HepG2 (cell line): ENCODE data around the gene CHL1. TPM values are rescaled to one million over a fixed set of nuclear protein-coding genes. Genes with fewer than 3 reads are reported as not detected.

Experiments used
- ATAC-seq: fragments of 200-7000 bp; cut with Tn5 transposase; 3 replicates; pipeline ENCODE4 v1.9.1; 2020; ENCODE audit warnings: mild to moderate bottlenecking, moderate library complexity
- BruUV-seq: library from RNA; stranded (reverse); fragments of 400-500 nt; replicated peaks from 2 replicates; lab custom pipeline; 2021; lab: Mats Ljungman, UMichigan
- CTCF ChIA-PET: fragments of 300-600 bp; formaldehyde crosslinking; extraction: SDS; loops from one replicate; lab custom pipeline; 2021; ENCODE audit warnings: low total read pairs, inconsistent platforms, low intra/inter-chr PET ratio; lab: Yijun Ruan, JAX
- POLR2A ChIA-PET: fragments of 350-600 bp; sonication (Branson Sonifier 250); formaldehyde crosslinking; loops from one replicate; lab custom pipeline; 2020; ENCODE audit warnings: antibody characterized with exemption, inconsistent platforms; lab: Yijun Ruan, JAX
- DNase-seq: peaks from one replicate; pipeline ENCODE4 v3.0.0-alpha.2; 2015; ENCODE audit warnings: low spot score
- FAIRE-seq: peaks from 3 replicates; lab custom pipeline; 2011; peaks lifted over from hg19 to GRCh38; lab: Jason Lieb, UNC
- H2AFZ ChIP-seq: one replicate; pipeline ENCODE4 v1.6.1; 2011; ENCODE audit warnings: low read length, inconsistent platforms
- H3K27ac ChIP-seq: fragments of 300-600 bp; 3 replicates; pipeline ENCODE4 v1.8.0; 2011; ENCODE audit warnings: mixed run types, mild to moderate bottlenecking, mixed read lengths, low read length, inconsistent platforms; ENCODE audit not compliant: insufficient read depth; ENCODE audit errors: extremely low read length
- H3K27me3 ChIP-seq, 2 experiments: fragments of 200-600 bp in 1 of 2; 2 replicates in 1 of 2; 3 replicates in 1 of 2; pipeline versions ENCODE4 v1.6.0 to v1.8.0; 2011; ENCODE audit warnings: low read length in 2 of 2, mild to moderate bottlenecking in 2 of 2, moderate library complexity in 2 of 2, inconsistent platforms in 1 of 2; ENCODE audit not compliant: insufficient read depth in 2 of 2, control insufficient read depth in 1 of 2
- H3K36me3 ChIP-seq, 2 experiments: fragments of 200-600 bp in 1 of 2; replicated peaks in 1 of 2; 2 replicates in 1 of 2; 3 replicates in 1 of 2; pipeline versions ENCODE4 v1.5.1 to v1.8.0; 2011; ENCODE audit warnings: low read length in 2 of 2, inconsistent platforms in 1 of 2; ENCODE audit not compliant: insufficient read depth in 2 of 2, control insufficient read depth in 1 of 2
- H3K4me1 ChIP-seq: 2 replicates; pipeline ENCODE4 v1.5.1; 2012; ENCODE audit warnings: low read length, inconsistent platforms; ENCODE audit not compliant: insufficient read depth
- H3K4me2 ChIP-seq: 2 replicates; pipeline ENCODE4 v1.6.0; 2011; ENCODE audit warnings: low read depth, low read length, inconsistent platforms
- H3K4me3 ChIP-seq, 3 experiments: fragments of 200-600 bp in 1 of 3; sonication (generic), shearing (Covaris generic) in 1 of 3; replicated peaks in 1 of 3; 2 replicates each; pipeline ENCODE4 v1.5.1; 2011 to 2016; ENCODE audit warnings: low read length in 3 of 3, inconsistent platforms in 2 of 3, low read depth in 2 of 3, mild to moderate bottlenecking in 2 of 3, control low read depth in 1 of 3, mixed read lengths in 1 of 3; ENCODE audit not compliant: insufficient read depth in 1 of 3
- H3K79me2 ChIP-seq: one replicate; pipeline ENCODE4 v1.6.1; 2011; ENCODE audit warnings: low read length, inconsistent platforms; ENCODE audit not compliant: insufficient read depth
- H3K9ac ChIP-seq: 2 replicates; pipeline ENCODE4 v1.6.0; 2011; ENCODE audit warnings: mild to moderate bottlenecking, low read depth, low read length, inconsistent platforms; ENCODE audit not compliant: insufficient read depth
- H3K9me3 ChIP-seq: 2 replicates; pipeline ENCODE4 v1.5.1; 2012; ENCODE audit warnings: mild to moderate bottlenecking, low read length
- H4K20me1 ChIP-seq: 2 replicates; pipeline ENCODE4 v1.6.0; 2011; ENCODE audit warnings: inconsistent platforms, mild to moderate bottlenecking, low read length, moderate library complexity; ENCODE audit not compliant: insufficient read depth
- CBX5 ChIP-seq: sonication (generic); formaldehyde crosslinking; IDR thresholded peaks from 2 replicates; pipeline ENCODE4 v1.4.0; 2020; ENCODE audit warnings: missing genetic modification reagents, borderline replicate concordance
- CERS6 ChIP-seq: sonication (generic); formaldehyde crosslinking; IDR thresholded peaks from 2 replicates; pipeline ENCODE4 v1.5.0; 2020; ENCODE audit warnings: missing genetic modification reagents
- IRF9 ChIP-seq: sonication (generic); formaldehyde crosslinking; IDR thresholded peaks from 2 replicates; pipeline ENCODE4 v1.8.0; 2022; ENCODE audit warnings: missing genetic modification reagents, mild to moderate bottlenecking, borderline replicate concordance
- MAF1 ChIP-seq: sonication (generic); formaldehyde crosslinking; IDR thresholded peaks from 2 replicates; pipeline ENCODE4 v1.5.0; 2020; ENCODE audit warnings: missing genetic modification reagents, borderline replicate concordance
- STAG1 ChIP-seq: sonication (generic); formaldehyde crosslinking; IDR thresholded peaks from 2 replicates; pipeline ENCODE4 v1.4.0; 2020; ENCODE audit warnings: missing genetic modification reagents
- THYN1 ChIP-seq: sonication (generic); formaldehyde crosslinking; IDR thresholded peaks from 2 replicates; pipeline ENCODE4 v1.8.1; 2023; ENCODE audit warnings: low read depth, mild to moderate bottlenecking, moderate library complexity, missing genetic modification reagents, borderline replicate concordance
- TRAFD1 ChIP-seq: sonication (generic); formaldehyde crosslinking; IDR thresholded peaks from 2 replicates; pipeline ENCODE4 v1.5.1; 2020; ENCODE audit warnings: missing genetic modification reagents, mild to moderate bottlenecking, borderline replicate concordance
- TSC22D2 ChIP-seq: sonication (generic); formaldehyde crosslinking; IDR thresholded peaks from 2 replicates; pipeline ENCODE4 v1.5.1; 2020; ENCODE audit warnings: missing genetic modification reagents, mild to moderate bottlenecking, borderline replicate concordance
- ZFP37 ChIP-seq: sonication (generic); formaldehyde crosslinking; IDR thresholded peaks from 2 replicates; pipeline ENCODE4 v1.4.0; 2020; ENCODE audit warnings: missing genetic modification reagents, borderline replicate concordance
- WGBS: methylation state at CpG from one replicate; pipeline ENCODE4 v1.1.6; 2017; ENCODE audit warnings: low lambda C conversion rate; 5-methylcytosine and 5-hydroxymethylcytosine counted together
- in situ Hi-C: cut with HindIII; loops from 2 replicates; pipeline ENCODE4 v1.10.0; 2017; ENCODE audit warnings: low pct_unique_long_range_greater_than_20kb; ENCODE audit not compliant: extremely low pct_ligation_motif_present
- intact Hi-C: fragments of 100-400 bp; cut with micrococcal nuclease; formaldehyde crosslinking; loops from one replicate; pipeline ENCODE4 v1.10.0; 2022; ENCODE audit not compliant: unreplicated experiment
- polyA plus RNA-seq, 8 experiments: library from polyadenylated mRNA; depleted of rRNA in 3 of 8; stranded (reverse) in 7 of 8; unstranded in 1 of 8; fragments of >200 nt; fragmentation: Illumina TruSeq in 4 of 8; extraction: Trizol in 4 of 8; gene quantifications; 2 replicates each; pipeline versions ENCODE4 v1.2.1 to v1.2.3, GENCODE V29; 2011 to 2016; ENCODE audit warnings: low read depth in 4 of 8, missing spikeins in 1 of 8, mixed read lengths in 1 of 8; ENCODE audit not compliant: insufficient read depth in 1 of 8
- total RNA-seq, 5 experiments: library from RNA; depleted of rRNA; stranded (reverse); fragments of >200 nt; fragmentation: Illumina TruSeq; extraction: Trizol; gene quantifications; 2 replicates each; pipeline ENCODE4 v1.2.3, GENCODE V29; 2016; ENCODE audit warnings: low read depth in 1 of 5
- TF ChIP-seq, protein P1 (sequence below): sonication (generic); formaldehyde crosslinking; IDR thresholded peaks from 2 replicates; pipeline ENCODE4 v1.5.1; 2020; ENCODE audit warnings: mild to moderate bottlenecking, missing genetic modification reagents, moderate library complexity

Gene CHL1
- total and polyA plus RNA-seq, 2 of the 13 experiments (the other 11 are each of a cell fraction or from before 2014, with no cell fraction given) = not detected

DNA sequence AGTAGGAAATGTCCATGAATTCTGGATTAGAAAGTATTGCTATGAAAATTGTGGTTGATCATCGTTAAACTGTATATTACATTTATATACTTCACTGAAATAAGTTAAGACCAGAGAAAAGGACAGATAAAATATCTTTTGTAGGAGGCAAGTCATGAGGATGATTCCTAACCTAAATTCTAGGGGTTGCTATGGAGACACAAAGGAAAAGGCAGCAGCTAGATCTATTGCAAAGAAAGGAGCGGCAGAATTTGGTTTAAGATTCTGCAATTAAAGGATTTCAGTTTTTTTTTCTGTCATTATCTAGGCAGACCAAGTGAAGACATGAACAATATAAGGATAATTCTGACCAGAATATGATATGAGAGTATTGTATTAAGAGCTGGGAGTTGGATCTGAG is 136.1 kb downstream of the CHL1 start:
- H3K27ac ChIP-seq = no peak overlapping the region
- FAIRE-seq (no peak), ATAC-seq (no peak), DNase-seq (no peak)
- ChIA-PET CTCF (no interaction called here), POLR2A (no interaction called here)
- H3K4me3 ChIP-seq = no peak overlapping the region
- in situ Hi-C loops = no loop called here
- no peak overlapping the region for H3K9ac ChIP-seq
- no peak overlapping the region for H2AFZ ChIP-seq
- no peak overlapping the region for H3K4me2 ChIP-seq
- WGBS = 0% methylated on average over 2 of the region's 2 CpGs
- H4K20me1 ChIP-seq = no peaks in the 10 kb centered on the region
- no peaks in the 10 kb centered on the region for H3K9me3 ChIP-seq
- TF ChIP-seq IRF9 (CRISPR knock-in tag) = no peak
- TF ChIP-seq, all 625 proteins: peak for 0
- no peaks in the 10 kb centered on the region for H3K4me1 ChIP-seq
- H3K79me2 ChIP-seq = no peaks in the 10 kb centered on the region
- no peaks in the 10 kb centered on the region for H3K27me3 ChIP-seq
- intact Hi-C loops = no loop called here
- H3K36me3 ChIP-seq = no peaks in the 10 kb centered on the region
- no TSS peak for BruUV-seq

DNA sequence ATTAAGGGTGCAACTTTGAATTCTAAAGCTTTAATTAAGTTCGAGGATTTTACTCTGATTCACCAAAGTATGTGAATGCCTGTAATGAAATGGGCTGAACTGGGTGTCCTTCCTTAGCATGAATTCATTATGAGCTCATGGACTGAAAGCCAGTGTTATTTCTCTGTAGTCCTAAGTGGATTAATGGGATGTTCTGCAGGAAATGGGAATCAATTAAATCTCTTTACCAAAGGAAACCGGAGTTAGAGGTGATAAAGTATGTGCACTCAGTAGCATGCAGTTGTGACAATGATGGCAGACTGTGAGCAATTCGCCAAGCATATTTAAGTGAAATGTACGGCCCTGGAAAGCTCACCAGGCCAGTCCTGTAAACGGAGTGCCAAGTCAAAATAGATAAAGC is 138.7 kb downstream of the CHL1 start:
- intact Hi-C loops = no loop called here
- H3K9me3 ChIP-seq = no peaks in the 10 kb centered on the region
- H2AFZ ChIP-seq = no peak overlapping the region
- FAIRE-seq = no peak
- in situ Hi-C loops = no loop called here
- H3K4me1 ChIP-seq = no peaks in the 10 kb centered on the region
- H3K79me2 ChIP-seq = no peaks in the 10 kb centered on the region
- H3K4me3 ChIP-seq = no peak overlapping the region
- H3K9ac ChIP-seq = no peak overlapping the region
- TF ChIP-seq, protein P1, sequence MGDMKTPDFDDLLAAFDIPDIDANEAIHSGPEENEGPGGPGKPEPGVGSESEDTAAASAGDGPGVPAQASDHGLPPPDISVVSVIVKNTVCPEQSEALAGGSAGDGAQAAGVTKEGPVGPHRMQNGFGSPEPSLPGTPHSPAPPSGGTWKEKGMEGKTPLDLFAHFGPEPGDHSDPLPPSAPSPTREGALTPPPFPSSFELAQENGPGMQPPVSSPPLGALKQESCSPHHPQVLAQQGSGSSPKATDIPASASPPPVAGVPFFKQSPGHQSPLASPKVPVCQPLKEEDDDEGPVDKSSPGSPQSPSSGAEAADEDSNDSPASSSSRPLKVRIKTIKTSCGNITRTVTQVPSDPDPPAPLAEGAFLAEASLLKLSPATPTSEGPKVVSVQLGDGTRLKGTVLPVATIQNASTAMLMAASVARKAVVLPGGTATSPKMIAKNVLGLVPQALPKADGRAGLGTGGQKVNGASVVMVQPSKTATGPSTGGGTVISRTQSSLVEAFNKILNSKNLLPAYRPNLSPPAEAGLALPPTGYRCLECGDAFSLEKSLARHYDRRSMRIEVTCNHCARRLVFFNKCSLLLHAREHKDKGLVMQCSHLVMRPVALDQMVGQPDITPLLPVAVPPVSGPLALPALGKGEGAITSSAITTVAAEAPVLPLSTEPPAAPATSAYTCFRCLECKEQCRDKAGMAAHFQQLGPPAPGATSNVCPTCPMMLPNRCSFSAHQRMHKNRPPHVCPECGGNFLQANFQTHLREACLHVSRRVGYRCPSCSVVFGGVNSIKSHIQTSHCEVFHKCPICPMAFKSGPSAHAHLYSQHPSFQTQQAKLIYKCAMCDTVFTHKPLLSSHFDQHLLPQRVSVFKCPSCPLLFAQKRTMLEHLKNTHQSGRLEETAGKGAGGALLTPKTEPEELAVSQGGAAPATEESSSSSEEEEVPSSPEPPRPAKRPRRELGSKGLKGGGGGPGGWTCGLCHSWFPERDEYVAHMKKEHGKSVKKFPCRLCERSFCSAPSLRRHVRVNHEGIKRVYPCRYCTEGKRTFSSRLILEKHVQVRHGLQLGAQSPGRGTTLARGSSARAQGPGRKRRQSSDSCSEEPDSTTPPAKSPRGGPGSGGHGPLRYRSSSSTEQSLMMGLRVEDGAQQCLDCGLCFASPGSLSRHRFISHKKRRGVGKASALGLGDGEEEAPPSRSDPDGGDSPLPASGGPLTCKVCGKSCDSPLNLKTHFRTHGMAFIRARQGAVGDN = no peak
- TF ChIP-seq ZFP37 (CRISPR knock-in tag) (no peak), CBX5 (no peak), TRAFD1 (CRISPR knock-in tag) (no peak), MAF1 (CRISPR knock-in tag) (no peak), STAG1 (CRISPR knock-in tag) (no peak), THYN1 (no peak), TSC22D2 (CRISPR knock-in tag) (no peak), CERS6 (CRISPR knock-in tag) (no peak)
- no TSS peak for BruUV-seq
- no peak overlapping the region for H3K4me2 ChIP-seq
- no peak for ATAC-seq
- ChIA-PET CTCF (no interaction called here), POLR2A (no interaction called here)
- WGBS = under 1% methylated on average over 5 of the region's 5 CpGs
- H3K36me3 ChIP-seq = no peaks in the 10 kb centered on the region
- H3K27ac ChIP-seq = no peak overlapping the region
- H3K27me3 ChIP-seq = no peaks in the 10 kb centered on the region
- no peak for DNase-seq
- no peaks in the 10 kb centered on the region for H4K20me1 ChIP-seq
